Measurements from ENCODE around the gene N4BP2. TPM values are rescaled to one million over a fixed set of nuclear protein-coding genes. Genes with fewer than 3 reads are reported as not detected.

Gene N4BP2
- total RNA-seq, 1 donor, result 15.4 TPM

- H3K4me3 ChIP-seq (ENCODE audit: low read depth, low read length), result no peak overlapping the region
- TF ChIP-seq, protein P1, sequence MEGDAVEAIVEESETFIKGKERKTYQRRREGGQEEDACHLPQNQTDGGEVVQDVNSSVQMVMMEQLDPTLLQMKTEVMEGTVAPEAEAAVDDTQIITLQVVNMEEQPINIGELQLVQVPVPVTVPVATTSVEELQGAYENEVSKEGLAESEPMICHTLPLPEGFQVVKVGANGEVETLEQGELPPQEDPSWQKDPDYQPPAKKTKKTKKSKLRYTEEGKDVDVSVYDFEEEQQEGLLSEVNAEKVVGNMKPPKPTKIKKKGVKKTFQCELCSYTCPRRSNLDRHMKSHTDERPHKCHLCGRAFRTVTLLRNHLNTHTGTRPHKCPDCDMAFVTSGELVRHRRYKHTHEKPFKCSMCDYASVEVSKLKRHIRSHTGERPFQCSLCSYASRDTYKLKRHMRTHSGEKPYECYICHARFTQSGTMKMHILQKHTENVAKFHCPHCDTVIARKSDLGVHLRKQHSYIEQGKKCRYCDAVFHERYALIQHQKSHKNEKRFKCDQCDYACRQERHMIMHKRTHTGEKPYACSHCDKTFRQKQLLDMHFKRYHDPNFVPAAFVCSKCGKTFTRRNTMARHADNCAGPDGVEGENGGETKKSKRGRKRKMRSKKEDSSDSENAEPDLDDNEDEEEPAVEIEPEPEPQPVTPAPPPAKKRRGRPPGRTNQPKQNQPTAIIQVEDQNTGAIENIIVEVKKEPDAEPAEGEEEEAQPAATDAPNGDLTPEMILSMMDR (IDR thresholded peaks at IDR 0.05; ENCODE audit: insufficient read depth, low read length), result no peak
- no peak for DNase-seq (ENCODE audit: low read depth)
Observed at GRCh38 chr4:40190019-40190418, 133.4 kb downstream of the N4BP2 start.

GRCh38 chr4:40190465-40190864, 133.8 kb downstream of the N4BP2 start:
- DNase-seq (ENCODE audit: low read depth), result no peak
- TF ChIP-seq, protein P1 (IDR thresholded peaks at IDR 0.05; ENCODE audit: insufficient read depth, low read length), result no peak
- H3K4me3 ChIP-seq (ENCODE audit: low read depth, low read length), result no peak overlapping the region

- H3K4me3 ChIP-seq (ENCODE audit: low read depth, low read length), result no peak overlapping the region
- DNase-seq (ENCODE audit: low read depth), result no peak
- TF ChIP-seq, protein P1 (IDR thresholded peaks at IDR 0.05; ENCODE audit: insufficient read depth, low read length), result no peak
Observed at GRCh38 chr4:40190880-40191815, 134.5 kb downstream of the N4BP2 start.

DNA sequence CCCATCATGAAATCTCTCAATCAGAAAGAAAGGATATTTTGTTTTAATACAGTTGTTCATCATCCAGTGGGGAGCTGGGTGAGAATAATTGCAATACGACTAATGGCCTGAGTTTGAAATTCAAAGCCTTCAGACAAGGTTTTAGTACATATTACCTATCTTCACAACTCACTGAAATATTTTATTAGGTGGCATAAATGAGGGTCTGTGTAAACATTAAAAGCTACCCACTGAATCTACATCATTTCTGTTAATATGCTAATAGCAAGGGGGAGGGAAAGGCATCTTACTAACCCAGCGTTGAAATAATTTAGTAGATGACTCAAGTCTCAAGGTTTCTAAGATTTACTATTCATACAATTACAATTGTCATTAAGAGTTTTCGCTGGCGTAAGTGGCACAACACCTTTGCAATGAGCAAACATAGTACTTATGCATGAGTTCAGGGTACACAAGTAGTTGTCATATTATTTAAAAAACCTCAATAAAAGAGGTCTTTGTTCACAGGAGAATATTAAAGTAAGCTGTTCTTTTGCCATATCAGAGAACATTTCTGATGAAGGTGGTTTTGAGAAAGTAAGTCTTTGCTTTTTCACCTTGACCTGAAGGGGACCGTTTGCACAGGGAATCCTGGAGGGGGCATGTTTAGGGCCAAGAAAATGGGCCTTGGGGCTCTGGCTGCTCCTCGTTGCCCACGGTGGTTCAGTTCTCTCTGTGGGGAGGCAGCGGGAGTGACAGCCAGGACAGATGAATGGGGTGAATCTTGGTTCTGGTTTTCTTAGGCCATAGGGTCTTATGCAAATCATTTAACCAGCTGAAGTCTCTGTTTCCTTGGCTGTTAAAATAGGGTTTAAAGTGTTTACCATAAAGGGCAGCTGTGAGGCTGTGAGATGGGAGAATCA, 135.7 kb downstream of the N4BP2 start:
- TF ChIP-seq, protein P1 (IDR thresholded peaks at IDR 0.05; ENCODE audit: insufficient read depth, low read length), result no peak
- no peak for DNase-seq (ENCODE audit: low read depth)
- no peak overlapping the region for H3K4me3 ChIP-seq (ENCODE audit: low read depth, low read length)

- DNase-seq (ENCODE audit: low read depth), result no peak
- H3K4me3 ChIP-seq (ENCODE audit: low read depth, low read length), result no peak overlapping the region
- TF ChIP-seq, protein P1 (IDR thresholded peaks at IDR 0.05; ENCODE audit: insufficient read depth, low read length), result no peak
Observed at GRCh38 chr4:40193016-40193571, 136.4 kb downstream of the N4BP2 start.

GRCh38 chr4:40193578-40193977, 136.9 kb downstream of the N4BP2 start:
- H3K4me3 ChIP-seq (ENCODE audit: low read depth, low read length), result no peak overlapping the region
- DNase-seq (ENCODE audit: low read depth), result no peak
- TF ChIP-seq, protein P1 (IDR thresholded peaks at IDR 0.05; ENCODE audit: insufficient read depth, low read length), result no peak

Measured in fibroblast of the aortic adventitia (primary cell).